HEK293 (cell line): ENCODE data around the gene PDK2.

Source experiments
- CTCF ChIA-PET: fragments of 350-600 bp; formaldehyde crosslinking; extraction: SDS; loops from one replicate; lab custom pipeline; 2021; ENCODE audit warnings: antibody characterized with exemption; lab: Yijun Ruan, JAX
- POLR2A ChIA-PET: fragments of 300-600 bp; formaldehyde crosslinking; extraction: SDS; loops from one replicate; lab custom pipeline; 2020; ENCODE audit warnings: antibody characterized with exemption, inconsistent platforms; lab: Yijun Ruan, JAX
- H3K27ac ChIP-seq: fragments of 200-500 bp; sonication (Bioruptor generic); 2 replicates; pipeline ENCODE4 v1.5.1; 2014; ENCODE audit warnings: low read depth, low read length, control low read depth, inconsistent platforms; ENCODE audit errors: extremely low read depth
- H3K36me3 ChIP-seq, 2 experiments: fragments of 200-500 bp in 1 of 2; sonication (Bioruptor generic) in 1 of 2; 1 replicate in 1 of 2; 2 replicates in 1 of 2; pipeline ENCODE4 v1.5.1; 2014 to 2017; ENCODE audit warnings: inconsistent platforms in 2 of 2, low read length in 2 of 2; ENCODE audit not compliant: control insufficient read depth in 2 of 2, insufficient read depth in 1 of 2
- H3K4me1 ChIP-seq: fragments of 200-500 bp; sonication (Bioruptor generic); 2 replicates; pipeline ENCODE4 v1.5.1; 2014; ENCODE audit warnings: mild to moderate bottlenecking, low read length, inconsistent platforms; ENCODE audit not compliant: control insufficient read depth, insufficient read depth
- H3K4me3 ChIP-seq: 2 replicates; pipeline ENCODE4 v1.5.1; 2011; ENCODE audit warnings: low read depth, mild to moderate bottlenecking, control low read depth, low read length, moderate library complexity
- H3K9me3 ChIP-seq: fragments of 200-500 bp; sonication (Bioruptor generic); 2 replicates; pipeline ENCODE4 v1.5.1; 2014; ENCODE audit warnings: low read depth, low read length, inconsistent platforms; ENCODE audit not compliant: control insufficient read depth, insufficient read depth
- EGR2 ChIP-seq: fragments of 450-650 bp; formaldehyde crosslinking; IDR thresholded peaks from 2 replicates; pipeline ENCODE4 v1.5.1; 2016; ENCODE audit warnings: low read depth, missing biosample characterization, missing genetic modification characterization
- GLI4 ChIP-seq: fragments of 450-650 bp; formaldehyde crosslinking; IDR thresholded peaks from 2 replicates; pipeline ENCODE4 v1.5.1; 2016; ENCODE audit warnings: missing biosample characterization, missing genetic modification characterization
- GLIS2 ChIP-seq: fragments of 450-650 bp; formaldehyde crosslinking; IDR thresholded peaks from 2 replicates; pipeline ENCODE4 v1.5.1; 2016; ENCODE audit warnings: missing biosample characterization, missing genetic modification characterization
- KLF8 ChIP-seq: fragments of 450-650 bp; formaldehyde crosslinking; IDR thresholded peaks from 2 replicates; pipeline ENCODE4 v1.5.1; 2016; ENCODE audit warnings: missing biosample characterization, missing genetic modification characterization
- SP3 ChIP-seq: fragments of 450-650 bp; formaldehyde crosslinking; IDR thresholded peaks from 2 replicates; pipeline ENCODE4 v1.5.1; 2016; ENCODE audit warnings: missing biosample characterization, missing genetic modification characterization
- ZBTB20 ChIP-seq: fragments of 450-650 bp; formaldehyde crosslinking; IDR thresholded peaks from 2 replicates; pipeline ENCODE4 v1.5.1; 2016; ENCODE audit warnings: missing biosample characterization, missing genetic modification characterization
- ZIC2 ChIP-seq: fragments of 450-650 bp; formaldehyde crosslinking; IDR thresholded peaks from 2 replicates; pipeline ENCODE4 v1.5.1; 2016; ENCODE audit warnings: missing biosample characterization, missing genetic modification characterization
- ZNF292 ChIP-seq: fragments of 450-650 bp; formaldehyde crosslinking; IDR thresholded peaks from 2 replicates; pipeline ENCODE4 v1.5.1; 2016; ENCODE audit warnings: low read depth, missing biosample characterization, missing genetic modification characterization, borderline replicate concordance
- ZNF335 ChIP-seq: fragments of 450-650 bp; formaldehyde crosslinking; conservative IDR thresholded peaks from 2 replicates; pipeline ENCODE4 v1.5.1; 2016; ENCODE audit warnings: missing biosample characterization, missing genetic modification characterization
- ZNF423 ChIP-seq: fragments of 450-650 bp; formaldehyde crosslinking; IDR thresholded peaks from 2 replicates; pipeline ENCODE4 v1.5.1; 2016; ENCODE audit warnings: missing biosample characterization, missing genetic modification characterization
- ZNF555 ChIP-seq: fragments of 450-650 bp; formaldehyde crosslinking; conservative IDR thresholded peaks from 2 replicates; pipeline ENCODE4 v1.5.1; 2017; ENCODE audit warnings: missing biosample characterization, mild to moderate bottlenecking, missing genetic modification characterization, inconsistent platforms
- ZNF629 ChIP-seq: fragments of 450-650 bp; formaldehyde crosslinking; IDR thresholded peaks from 2 replicates; pipeline ENCODE4 v1.5.1; 2017; ENCODE audit warnings: missing biosample characterization, missing genetic modification characterization
- ZNF707 ChIP-seq: fragments of 450-650 bp; formaldehyde crosslinking; IDR thresholded peaks from 2 replicates; pipeline ENCODE4 v1.5.1; 2016; ENCODE audit warnings: missing biosample characterization, missing genetic modification characterization
- ZNF791 ChIP-seq: fragments of 450-650 bp; formaldehyde crosslinking; IDR thresholded peaks from 2 replicates; pipeline ENCODE4 v1.5.1; 2016; ENCODE audit warnings: missing biosample characterization, missing genetic modification characterization
- ZNF843 ChIP-seq: fragments of 450-650 bp; formaldehyde crosslinking; IDR thresholded peaks from 2 replicates; pipeline ENCODE4 v1.5.1; 2016; ENCODE audit warnings: missing biosample characterization, missing genetic modification characterization
- ZSCAN30 ChIP-seq: fragments of 450-650 bp; IDR thresholded peaks from 2 replicates; pipeline ENCODE4 v1.5.1; 2018; ENCODE audit warnings: missing biosample characterization, mild to moderate bottlenecking, missing genetic modification characterization, moderate library complexity
- TF ChIP-seq, protein P1 (sequence below): fragments of 450-650 bp; formaldehyde crosslinking; IDR thresholded peaks from 2 replicates; pipeline ENCODE4 v1.5.1; 2016; ENCODE audit warnings: missing biosample characterization, missing genetic modification characterization
- TF ChIP-seq, protein P2 (sequence below): sonication (generic); formaldehyde crosslinking; IDR thresholded peaks from 2 replicates; pipeline ENCODE4 v1.8.1; 2022; ENCODE audit warnings: mild to moderate bottlenecking, moderate library complexity, missing genetic modification reagents
- TF ChIP-seq, protein P3 (sequence below): fragments of 450-650 bp; formaldehyde crosslinking; IDR thresholded peaks from 2 replicates; pipeline ENCODE4 v1.5.1; 2016; ENCODE audit warnings: missing biosample characterization, missing genetic modification characterization
- TF ChIP-seq, protein P4 (sequence below): fragments of 450-650 bp; formaldehyde crosslinking; IDR thresholded peaks from 2 replicates; pipeline ENCODE4 v1.5.1; 2016; ENCODE audit warnings: missing biosample characterization, missing genetic modification characterization, low read depth

Gene PDK2

DNA sequence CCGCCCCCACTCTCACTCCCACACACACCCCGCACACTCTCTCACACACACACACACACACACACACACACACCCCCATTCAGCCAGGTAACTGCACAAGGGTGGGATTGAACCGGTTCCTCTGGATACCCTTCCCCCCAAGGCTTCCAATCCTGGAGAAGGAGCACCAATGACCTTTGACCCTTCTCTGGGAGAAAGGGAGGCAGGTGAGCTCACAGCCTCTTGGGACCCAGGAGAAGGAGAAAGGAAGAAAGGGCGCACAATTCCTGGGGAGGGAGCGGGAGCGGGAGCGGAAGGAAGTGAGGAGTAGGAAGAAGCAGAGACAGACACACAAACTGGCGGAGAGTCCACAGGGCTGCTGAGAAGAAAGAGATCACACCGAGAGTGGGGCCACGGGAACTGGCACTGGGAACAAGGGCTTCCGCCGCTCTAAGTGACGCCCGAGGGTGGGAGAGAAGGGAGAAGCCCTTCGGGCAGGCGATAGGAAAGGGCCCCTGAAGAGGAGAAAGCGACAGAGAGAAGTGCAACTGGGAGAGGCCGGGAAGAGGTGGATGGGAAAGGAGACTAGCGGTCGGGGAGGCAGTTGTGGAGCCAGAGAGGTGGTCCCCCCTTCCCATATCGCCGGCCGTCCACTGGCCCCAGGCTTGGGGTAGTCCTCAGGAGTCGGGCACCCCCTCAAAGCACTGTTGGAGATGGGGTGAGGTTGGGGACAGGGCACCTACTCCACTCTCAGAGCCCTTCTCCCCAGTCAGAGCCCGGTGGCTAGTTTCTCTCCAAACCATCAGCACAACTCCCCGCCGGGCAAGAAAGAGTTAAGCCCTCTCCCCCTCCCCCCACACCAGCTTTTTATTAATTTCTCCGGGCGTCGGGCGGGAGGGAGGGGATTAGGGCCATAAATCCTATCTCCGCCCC lies 33.5 kb downstream of the PDK2 start (continued):
- TF ChIP-seq, protein P1, sequence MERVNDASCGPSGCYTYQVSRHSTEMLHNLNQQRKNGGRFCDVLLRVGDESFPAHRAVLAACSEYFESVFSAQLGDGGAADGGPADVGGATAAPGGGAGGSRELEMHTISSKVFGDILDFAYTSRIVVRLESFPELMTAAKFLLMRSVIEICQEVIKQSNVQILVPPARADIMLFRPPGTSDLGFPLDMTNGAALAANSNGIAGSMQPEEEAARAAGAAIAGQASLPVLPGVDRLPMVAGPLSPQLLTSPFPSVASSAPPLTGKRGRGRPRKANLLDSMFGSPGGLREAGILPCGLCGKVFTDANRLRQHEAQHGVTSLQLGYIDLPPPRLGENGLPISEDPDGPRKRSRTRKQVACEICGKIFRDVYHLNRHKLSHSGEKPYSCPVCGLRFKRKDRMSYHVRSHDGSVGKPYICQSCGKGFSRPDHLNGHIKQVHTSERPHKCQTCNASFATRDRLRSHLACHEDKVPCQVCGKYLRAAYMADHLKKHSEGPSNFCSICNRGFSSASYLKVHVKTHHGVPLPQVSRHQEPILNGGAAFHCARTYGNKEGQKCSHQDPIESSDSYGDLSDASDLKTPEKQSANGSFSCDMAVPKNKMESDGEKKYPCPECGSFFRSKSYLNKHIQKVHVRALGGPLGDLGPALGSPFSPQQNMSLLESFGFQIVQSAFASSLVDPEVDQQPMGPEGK (tag by site-specific recombination): 0 out of 2 replicates have a peak, but pooled peaks have one; percentile 28
- TF ChIP-seq, protein P2, sequence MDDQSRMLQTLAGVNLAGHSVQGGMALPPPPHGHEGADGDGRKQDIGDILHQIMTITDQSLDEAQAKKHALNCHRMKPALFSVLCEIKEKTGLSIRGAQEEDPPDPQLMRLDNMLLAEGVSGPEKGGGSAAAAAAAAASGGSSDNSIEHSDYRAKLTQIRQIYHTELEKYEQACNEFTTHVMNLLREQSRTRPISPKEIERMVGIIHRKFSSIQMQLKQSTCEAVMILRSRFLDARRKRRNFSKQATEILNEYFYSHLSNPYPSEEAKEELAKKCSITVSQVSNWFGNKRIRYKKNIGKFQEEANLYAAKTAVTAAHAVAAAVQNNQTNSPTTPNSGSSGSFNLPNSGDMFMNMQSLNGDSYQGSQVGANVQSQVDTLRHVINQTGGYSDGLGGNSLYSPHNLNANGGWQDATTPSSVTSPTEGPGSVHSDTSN (CRISPR knock-in tag): no peak
- TF ChIP-seq ZNF791 (no peak), EGR2 (tag by site-specific recombination) (peak; percentile 91), ZSCAN30 (tag by site-specific recombination) (no peak)

DNA sequence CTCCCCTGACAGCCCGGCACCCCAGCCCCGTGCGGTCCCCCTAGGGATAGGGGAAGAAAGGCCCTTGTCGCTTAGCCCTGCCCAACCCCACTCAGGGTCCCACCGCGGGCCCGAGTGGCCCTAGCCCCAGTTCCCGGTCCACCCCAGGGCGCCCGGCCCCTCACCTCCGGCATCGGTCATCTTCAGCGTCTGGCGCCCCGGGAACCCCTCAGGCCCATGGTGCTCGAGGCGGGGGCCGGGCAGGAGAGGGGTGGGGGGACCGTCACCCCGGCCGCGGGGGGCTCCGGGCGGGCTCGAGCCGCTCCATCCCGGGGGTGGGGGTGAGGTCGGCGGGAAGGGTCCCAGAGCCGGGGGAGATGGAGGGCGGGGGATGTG lies 34.2 kb downstream of the PDK2 start:
- Histone ChIP-seq H3K9me3 (no peaks in the 10 kb centered on the region), H3K36me3 (peaks cover 0 to 13% of the 10 kb centered on the region in 2 experiments; a peak in 1 of 3 replicates), H3K27ac (no peak overlapping the region), H3K4me3 (peak overlapping the region; percentile 35), H3K4me1 (no peaks in the 10 kb centered on the region; the same call in 1 of the 2 replicates)
- ChIA-PET CTCF (interaction anchor here (0.7 to 2.0 kb wide), 4 partner anchors 10 to 33 kb away, joined by 4 to 23 read pairs (median 6); no protein-coding TSS in a partner anchor), POLR2A (interaction anchor here (1.5 to 1.7 kb wide), 2 partner anchors 10 to 22 kb away, joined by 6 to 7 read pairs; no protein-coding TSS in a partner anchor)
- TF ChIP-seq ZNF335 (peak; percentile 25), GLI4 (tag by site-specific recombination) (no peak), SP3 (peak; percentile 8; the same call in 1 of the 2 replicates), ZNF707 (no peak), ZBTB20 (tag by site-specific recombination) (peak; percentile 15; the same call in 1 of the 2 replicates), ZNF423 (tag by site-specific recombination) (peak; percentile 56), ZIC2 (tag by site-specific recombination) (peak; percentile 72), GLIS2 (tag by site-specific recombination) (peak; percentile 65)
- TF ChIP-seq, protein P3, sequence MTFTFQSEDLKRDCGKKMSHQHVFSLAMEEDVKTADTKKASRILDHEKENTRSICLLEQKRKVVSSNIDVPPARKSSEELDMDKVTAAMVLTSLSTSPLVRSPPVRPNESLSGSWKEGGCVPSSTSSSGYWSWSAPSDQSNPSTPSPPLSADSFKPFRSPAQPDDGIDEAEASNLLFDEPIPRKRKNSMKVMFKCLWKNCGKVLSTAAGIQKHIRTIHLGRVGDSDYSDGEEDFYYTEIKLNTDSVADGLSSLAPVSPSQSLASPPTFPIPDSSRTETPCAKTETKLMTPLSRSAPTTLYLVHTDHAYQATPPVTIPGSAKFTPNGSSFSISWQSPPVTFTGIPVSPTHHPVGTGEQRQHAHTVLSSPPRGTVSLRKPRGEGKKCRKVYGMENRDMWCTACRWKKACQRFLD (tag by site-specific recombination): no peak

DNA sequence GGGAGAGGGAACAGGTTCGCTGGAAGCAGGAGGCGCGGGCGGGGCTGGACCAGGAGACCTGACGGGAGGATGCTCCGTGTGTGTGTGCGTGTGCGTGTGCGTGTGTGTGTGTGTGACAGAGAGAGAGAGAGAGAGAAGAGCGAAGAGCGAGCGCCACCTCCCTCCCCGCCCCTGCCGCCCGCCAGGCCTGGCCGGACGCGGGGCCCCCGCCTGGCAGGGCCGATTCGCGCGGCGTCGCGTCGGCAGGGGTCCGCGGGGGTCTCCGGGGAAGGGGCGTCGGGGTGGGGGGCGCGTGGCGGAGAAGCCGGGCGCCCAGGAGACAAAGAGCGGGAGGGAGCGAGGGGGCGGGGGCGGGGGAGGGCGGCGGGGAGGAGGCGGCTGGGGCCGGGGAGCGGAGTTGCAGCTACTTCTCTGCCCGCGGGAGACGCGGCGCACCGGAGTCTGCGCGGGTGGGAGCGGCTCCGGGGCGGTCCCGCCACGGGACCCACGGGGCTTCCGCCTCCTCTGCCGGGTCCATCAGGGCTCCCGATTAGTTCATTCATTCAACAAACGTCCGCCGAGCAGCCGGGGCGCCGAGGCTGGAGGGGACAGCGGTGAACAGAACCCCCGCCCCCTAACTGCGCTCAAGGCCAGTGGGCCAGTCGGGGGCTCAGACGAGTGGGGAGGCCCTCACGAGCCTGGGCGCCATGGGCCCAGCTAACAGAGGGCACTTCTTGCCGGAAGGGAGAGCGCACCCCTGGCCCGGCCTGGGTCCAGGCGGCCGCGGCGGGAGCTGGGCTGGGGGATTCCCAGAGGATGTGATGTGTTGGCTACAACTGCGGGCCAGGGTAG lies 34.8 kb downstream of the PDK2 start, which contains the start of gene SAMD14:
Gene SAMD14 (minus strand): TSS at position 433 of the 831 bp plus-strand sequence. CDS start 5,201 bp downstream, outside the sequence.
- peaks cover 0 to 19% of the 10 kb centered on the region in 2 experiments; a peak in 1 of 3 replicates for H3K36me3 ChIP-seq
- no peaks in the 10 kb centered on the region for H3K9me3 ChIP-seq
- H3K27ac ChIP-seq: no peak within 1 kb of the TSS
- ChIA-PET CTCF (interaction anchor here (0.6 to 2.0 kb wide), 7 partner anchors 9 to 37 kb away, joined by 4 to 23 read pairs (median 5); no protein-coding TSS in a partner anchor), POLR2A (interaction anchor here (0.5 to 1.7 kb wide), 6 partner anchors 9 to 70 kb away, joined by 3 to 7 read pairs (median 5); no protein-coding TSS in a partner anchor)
- H3K4me1 ChIP-seq: no peaks in the 10 kb centered on the region
- peak within 1 kb of the TSS; percentile 35 for H3K4me3 ChIP-seq
- TF ChIP-seq ZNF843 (no peak), ZNF555 (no peak), ZNF629 (tag by site-specific recombination) (no peak), ZIC2 (tag by site-specific recombination) (0 out of 2 replicates have a peak, but pooled peaks have one; percentile 22), ZNF292 (tag by site-specific recombination) (no peak), ZSCAN30 (tag by site-specific recombination) (no peak), KLF8 (tag by site-specific recombination) (peak; percentile 50)
- TF ChIP-seq, protein P1 (tag by site-specific recombination): peak; percentile 69
- TF ChIP-seq, protein P4, sequence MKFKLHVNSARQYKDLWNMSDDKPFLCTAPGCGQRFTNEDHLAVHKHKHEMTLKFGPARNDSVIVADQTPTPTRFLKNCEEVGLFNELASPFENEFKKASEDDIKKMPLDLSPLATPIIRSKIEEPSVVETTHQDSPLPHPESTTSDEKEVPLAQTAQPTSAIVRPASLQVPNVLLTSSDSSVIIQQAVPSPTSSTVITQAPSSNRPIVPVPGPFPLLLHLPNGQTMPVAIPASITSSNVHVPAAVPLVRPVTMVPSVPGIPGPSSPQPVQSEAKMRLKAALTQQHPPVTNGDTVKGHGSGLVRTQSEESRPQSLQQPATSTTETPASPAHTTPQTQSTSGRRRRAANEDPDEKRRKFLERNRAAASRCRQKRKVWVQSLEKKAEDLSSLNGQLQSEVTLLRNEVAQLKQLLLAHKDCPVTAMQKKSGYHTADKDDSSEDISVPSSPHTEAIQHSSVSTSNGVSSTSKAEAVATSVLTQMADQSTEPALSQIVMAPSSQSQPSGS (tag by site-specific recombination): no peak
